PC-3 (cell line): ENCODE data around the gene SNCAIP. TPM values are rescaled to one million over a fixed set of nuclear protein-coding genes. Genes with fewer than 3 reads are reported as not detected.

Experiments
- ATAC-seq: fragments of 200-7000 bp; cut with Tn5 transposase; 2 replicates; pipeline ENCODE4 v1.9.1; 2020; ENCODE audit warnings: mild to moderate bottlenecking, moderate library complexity
- BruUV-seq: library from RNA; stranded (reverse); fragments of 400-500 nt; replicated peaks from 2 replicates; lab custom pipeline; 2021; lab: Mats Ljungman, UMichigan
- CTCF ChIA-PET: fragments of 300-600 bp; sonication (Branson Sonifier 250); formaldehyde crosslinking; loops from one replicate; lab custom pipeline; 2022; ENCODE audit warnings: antibody characterized with exemption; lab: Charles Lee
- POLR2A ChIA-PET: fragments of 300-600 bp; sonication (Branson Sonifier 250); formaldehyde crosslinking; loops from one replicate; lab custom pipeline; 2022; ENCODE audit warnings: antibody characterized with exemption; ENCODE audit not compliant: unreplicated experiment; lab: Charles Lee
- DNase-seq: peaks from one replicate; pipeline ENCODE4 v3.0.0-alpha.2; 2015
- H2AFZ ChIP-seq: fragments of 300-600 bp; sonication (generic); 2 replicates; pipeline ENCODE4 v1.6.0; 2016; ENCODE audit warnings: antibody characterized with exemption, low read length
- H3F3A ChIP-seq: fragments of 300-600 bp; sonication (generic); one replicate; pipeline ENCODE4 v1.6.0; 2017; ENCODE audit warnings: antibody characterized with exemption, low read length, control low read depth, mild to moderate bottlenecking; ENCODE audit not compliant: unreplicated experiment
- H3K27ac ChIP-seq: fragments of 300-600 bp; sonication (generic); 2 replicates; pipeline ENCODE4 v1.5.1; 2016; ENCODE audit warnings: mild to moderate bottlenecking, low read length
- H3K27me3 ChIP-seq: fragments of 300-600 bp; sonication (generic); 2 replicates; pipeline ENCODE4 v1.6.1; 2016; ENCODE audit warnings: low read length, mixed read lengths
- H3K36me3 ChIP-seq: fragments of 300-600 bp; sonication (generic); 2 replicates; pipeline ENCODE4 v1.6.1; 2016; ENCODE audit warnings: low read depth, mixed run types, low read length, mixed read lengths
- H3K4me1 ChIP-seq: fragments of 300-600 bp; sonication (generic); 2 replicates; pipeline ENCODE4 v1.5.1; 2016; ENCODE audit warnings: low read length; ENCODE audit not compliant: insufficient read depth
- H3K4me2 ChIP-seq: fragments of 300-600 bp; sonication (generic); 2 replicates; pipeline ENCODE4 v1.6.0; 2016; ENCODE audit warnings: low read length
- H3K4me3 ChIP-seq: fragments of 300-600 bp; sonication (generic); 2 replicates; pipeline ENCODE4 v1.5.1; 2016; ENCODE audit warnings: mild to moderate bottlenecking, low read length, mixed read lengths
- H3K79me2 ChIP-seq: fragments of 300-600 bp; sonication (generic); 2 replicates; pipeline ENCODE4 v1.6.1; 2017; ENCODE audit warnings: low read length, mixed read lengths
- H3K9ac ChIP-seq: fragments of 300-600 bp; sonication (generic); 2 replicates; pipeline ENCODE4 v1.6.0; 2016; ENCODE audit warnings: mild to moderate bottlenecking, low read length
- H3K9me2 ChIP-seq: fragments of 300-600 bp; sonication (generic); replicated peaks from 2 replicates; pipeline ENCODE4 v1.6.1; 2016; ENCODE audit warnings: mixed run types, low read length, mixed read lengths
- H3K9me3 ChIP-seq: fragments of 300-600 bp; sonication (generic); 2 replicates; pipeline ENCODE4 v1.6.1; 2016; ENCODE audit warnings: low read length, mixed read lengths
- H4K20me1 ChIP-seq: fragments of 300-600 bp; sonication (generic); 2 replicates; pipeline ENCODE4 v1.6.1; 2016; ENCODE audit warnings: low read length, mixed read lengths
- CTCF ChIP-seq: fragments of 300-600 bp; sonication (generic); conservative IDR thresholded peaks from 2 replicates; pipeline ENCODE4 v1.5.1; 2017; ENCODE audit warnings: antibody characterized with exemption, low read depth, mild to moderate bottlenecking, low read length
- EZH2 ChIP-seq: fragments of 300-600 bp; sonication (generic); IDR thresholded peaks from one replicate; pipeline ENCODE4 v1.6.1; 2017; ENCODE audit warnings: antibody characterized with exemption, mild to moderate bottlenecking, low read length; ENCODE audit not compliant: unreplicated experiment
- EZH2phosphoT487 ChIP-seq: fragments of 300-600 bp; sonication (generic); IDR thresholded peaks from 2 replicates; pipeline ENCODE4 v1.6.1; 2018; ENCODE audit warnings: mild to moderate bottlenecking, antibody characterized with exemption, low read length, borderline replicate concordance
- intact Hi-C: fragments of 100-400 bp; cut with micrococcal nuclease; formaldehyde crosslinking; loops from 2 replicates; pipeline ENCODE4 v1.9.0; 2023
- total RNA-seq: library from RNA; depleted of rRNA; stranded (reverse); fragments of >200 nt; gene quantifications from 2 replicates; pipeline ENCODE4 v1.2.3, GENCODE V29; 2014

Gene SNCAIP
- total RNA-seq, 1 experiment from 2014 or later = not detected

- Histone ChIP-seq H3K36me3 (no peaks in the 10 kb centered on the region), H2AFZ (no peak overlapping the region), H3K4me3 (no peak overlapping the region), H3K9ac (no peak overlapping the region), H3K27ac (no peak overlapping the region), H3K9me2 (no peaks in the 10 kb centered on the region), H3K9me3 (no peaks in the 10 kb centered on the region), H3K27me3 (no peaks in the 10 kb centered on the region), H4K20me1 (no peaks in the 10 kb centered on the region), H3K4me2 (no peak overlapping the region), H3K4me1 (no peaks in the 10 kb centered on the region), H3F3A (no peaks in the 10 kb centered on the region), H3K79me2 (no peaks in the 10 kb centered on the region)
- DNase-seq = no peak
- BruUV-seq = no TSS peak
- CTCF ChIA-PET = no interaction called here
- intact Hi-C loops = no loop called here
- TF ChIP-seq CTCF (no peak), EZH2 (no peak), EZH2phosphoT487 (no peak)
- POLR2A ChIA-PET = no interaction called here
- ATAC-seq = no peak
Observed at GRCh38 chr5:122267185-122267584, 44.9 kb upstream of the SNCAIP start.

GRCh38 chr5:122273696-122274095, 38.3 kb upstream of the SNCAIP start:
- no peak overlapping the region for H3K27ac ChIP-seq
- BruUV-seq = no TSS peak
- ChIA-PET CTCF (no interaction called here), POLR2A (no interaction called here)
- TF ChIP-seq EZH2phosphoT487 (no peak), EZH2 (no peak), CTCF (no peak)
- no peaks in the 10 kb centered on the region for H3F3A ChIP-seq
- H2AFZ ChIP-seq = no peak overlapping the region
- intact Hi-C loops = no loop called here
- no peaks in the 10 kb centered on the region for H3K9me3 ChIP-seq
- H3K9me2 ChIP-seq = no peaks in the 10 kb centered on the region
- no peaks in the 10 kb centered on the region for H3K4me1 ChIP-seq
- no peaks in the 10 kb centered on the region for H4K20me1 ChIP-seq
- ATAC-seq (no peak), DNase-seq (no peak)
- no peaks in the 10 kb centered on the region for H3K27me3 ChIP-seq
- H3K36me3 ChIP-seq = no peaks in the 10 kb centered on the region
- H3K79me2 ChIP-seq = no peaks in the 10 kb centered on the region
- H3K4me3 ChIP-seq = no peak overlapping the region
- no peak overlapping the region for H3K9ac ChIP-seq
- no peak overlapping the region for H3K4me2 ChIP-seq

GRCh38 chr5:122283592-122283991, 28.4 kb upstream of the SNCAIP start:
- CTCF ChIA-PET = no interaction called here

More at GRCh38 chr5:122283592-122283991, 28.4 kb upstream of the SNCAIP start:
- ATAC-seq (no peak), DNase-seq (no peak)
- Histone ChIP-seq H2AFZ (no peak overlapping the region), H3K9ac (no peak overlapping the region), H3K27ac (no peak overlapping the region), H3F3A (no peaks in the 10 kb centered on the region), H3K4me1 (no peaks in the 10 kb centered on the region), H4K20me1 (no peaks in the 10 kb centered on the region), H3K36me3 (no peaks in the 10 kb centered on the region), H3K79me2 (no peaks in the 10 kb centered on the region), H3K4me3 (no peak overlapping the region), H3K27me3 (no peaks in the 10 kb centered on the region; the same call in 1 of the 2 replicates), H3K4me2 (no peak overlapping the region), H3K9me2 (no peaks in the 10 kb centered on the region), H3K9me3 (no peaks in the 10 kb centered on the region)
- no TSS peak for BruUV-seq
- intact Hi-C loops = no loop called here
- POLR2A ChIA-PET = no interaction called here
- TF ChIP-seq CTCF = no peak
- TF ChIP-seq EZH2 = no peak
- TF ChIP-seq EZH2phosphoT487 = no peak
